Urinary bladder (tissue), 4 donors: ENCODE measurements around the gene SPRN. TPM values are rescaled to one million over a fixed set of nuclear protein-coding genes. Genes with fewer than 3 reads are reported as not detected.

Experiments
- DNase-seq: peaks from one replicate; pipeline ENCODE4 v3.0.0-alpha.2; 2015; ENCODE audit errors: extremely low spot score
- H3K27ac ChIP-seq: one replicate; pipeline ENCODE4 v1.5.1; 2013; ENCODE audit warnings: low read depth, mild to moderate bottlenecking, moderate library complexity
- H3K36me3 ChIP-seq: one replicate; pipeline ENCODE4 v1.6.1; 2013; ENCODE audit warnings: mild to moderate bottlenecking, moderate library complexity; ENCODE audit not compliant: insufficient read depth
- H3K4me1 ChIP-seq: one replicate; pipeline ENCODE4 v1.6.1; 2013; ENCODE audit warnings: mild to moderate bottlenecking, moderate library complexity; ENCODE audit not compliant: insufficient read depth
- H3K4me3 ChIP-seq: one replicate; pipeline ENCODE4 v1.5.1; 2013; ENCODE audit warnings: low read depth, low read length
- WGBS: extraction: QIAGEN DNeasy Blood & Tissue Kit; methylation state at CpG from one replicate; pipeline ENCODE4 v1.1.7; 2013; 5-methylcytosine and 5-hydroxymethylcytosine counted together
- polyA plus RNA-seq: library from polyadenylated mRNA; stranded (reverse); fragments of 200-250 nt; gene quantifications from one replicate; pipeline ENCODE4 v1.2.3, GENCODE V29; 2013
- total RNA-seq: library from RNA; depleted of rRNA; stranded (reverse); fragments of >200 nt; gene quantifications from one replicate; pipeline ENCODE4 v1.2.3, GENCODE V29; 2014
- donor health status: healthy with polysubstance abuse.
- donor health status: healthy.

SPRN gene
- total and polyA plus RNA-seq, 2 donors = 0.19 to 0.74 TPM

- Histone ChIP-seq H3K36me3 (no peaks in the 10 kb centered on the region), H3K27ac (no peak overlapping the region), H3K4me1 (no peaks in the 10 kb centered on the region), H3K4me3 (no peak overlapping the region)
- DNase-seq = no peak
- 96% methylated on average over 7 of the region's 7 CpGs for WGBS
These were observed 36.6 kb upstream of the SPRN start for GRCh38 chr10:133461027-133461426.

GRCh38 chr10:133460208-133460769, 35.9 kb upstream of the SPRN start:
- H3K4me1 ChIP-seq = no peaks in the 10 kb centered on the region
- H3K36me3 ChIP-seq = no peaks in the 10 kb centered on the region
- H3K4me3 ChIP-seq = no peak overlapping the region
- H3K27ac ChIP-seq = no peak overlapping the region
- 95% methylated on average over 14 of the region's 14 CpGs for WGBS
- no peak for DNase-seq

- no peaks in the 10 kb centered on the region for H3K4me1 ChIP-seq
- 61% methylated on average over 81 of the region's 81 CpGs for WGBS
- no peak overlapping the region for H3K4me3 ChIP-seq
- no peaks in the 10 kb centered on the region for H3K36me3 ChIP-seq
- H3K27ac ChIP-seq = no peak overlapping the region
- DNase-seq = no peak
These were observed 35.2 kb upstream of the SPRN start for GRCh38 chr10:133459454-133460207.

- Histone ChIP-seq H3K36me3 (no peaks in the 10 kb centered on the region), H3K4me3 (no peak overlapping the region), H3K27ac (no peak overlapping the region), H3K4me1 (no peaks in the 10 kb centered on the region)
- WGBS = 89% methylated on average over 21 of the region's 21 CpGs
- DNase-seq = no peak
These were observed 34.5 kb upstream of the SPRN start for GRCh38 chr10:133458710-133459453.

- H3K27ac ChIP-seq = no peak overlapping the region
- no peaks in the 10 kb centered on the region for H3K4me1 ChIP-seq
- WGBS = 95% methylated on average over 40 of the region's 40 CpGs
- H3K36me3 ChIP-seq = no peaks in the 10 kb centered on the region
- no peak for DNase-seq
- H3K4me3 ChIP-seq = no peak overlapping the region
These were observed 33.7 kb upstream of the SPRN start for GRCh38 chr10:133458021-133458709.

GRCh38 chr10:133457100-133457841, 32.8 kb upstream of the SPRN start:
- Histone ChIP-seq H3K4me1 (no peaks in the 10 kb centered on the region), H3K36me3 (no peaks in the 10 kb centered on the region), H3K4me3 (no peak overlapping the region), H3K27ac (no peak overlapping the region)
- DNase-seq = no peak
- 91% methylated on average over 34 of the region's 34 CpGs for WGBS

GRCh38 chr10:133456041-133456951, 31.9 kb upstream of the SPRN start:
- H3K4me1 ChIP-seq = no peaks in the 10 kb centered on the region
- 89% methylated on average over 46 of the region's 46 CpGs for WGBS
- H3K36me3 ChIP-seq = no peaks in the 10 kb centered on the region
- H3K27ac ChIP-seq = no peak overlapping the region
- no peak for DNase-seq
- no peak overlapping the region for H3K4me3 ChIP-seq

- H3K4me3 ChIP-seq = no peak overlapping the region
- H3K36me3 ChIP-seq = no peaks in the 10 kb centered on the region
- DNase-seq = no peak
- WGBS = 91% methylated on average over 7 of the region's 7 CpGs
- no peaks in the 10 kb centered on the region for H3K4me1 ChIP-seq
- no peak overlapping the region for H3K27ac ChIP-seq
These were observed 31.2 kb upstream of the SPRN start for GRCh38 chr10:133455611-133456031.

- Histone ChIP-seq H3K36me3 (no peaks in the 10 kb centered on the region), H3K4me3 (no peak overlapping the region), H3K27ac (no peak overlapping the region), H3K4me1 (no peaks in the 10 kb centered on the region)
- DNase-seq = no peak
- 79% methylated on average over 5 of the region's 5 CpGs for WGBS
These were observed 30.8 kb upstream of the SPRN start for GRCh38 chr10:133455196-133455595.

GRCh38 chr10:133454204-133454893, 29.9 kb upstream of the SPRN start:
- 88% methylated on average over 10 of the region's 10 CpGs for WGBS
- H3K36me3 ChIP-seq = no peaks in the 10 kb centered on the region
- no peak overlapping the region for H3K27ac ChIP-seq
- H3K4me1 ChIP-seq = no peaks in the 10 kb centered on the region
- DNase-seq = no peak
- H3K4me3 ChIP-seq = no peak overlapping the region

- Histone ChIP-seq H3K27ac (no peak within 1 kb of the TSS), H3K4me1 (no peaks in the 10 kb centered on the region), H3K36me3 (no peaks in the 10 kb centered on the region), H3K4me3 (no peak within 1 kb of the TSS)
- WGBS = 87% methylated on average over 11 of the region's 11 CpGs
- no peak for DNase-seq
These were observed 29.2 kb upstream of the SPRN start, which contains the start of gene SCART1 for GRCh38 chr10:133453516-133454203. TSS of gene SCART1 (plus strand) at chr10:133453945. CDS start at chr10:133453998, 53 bp downstream.
